Kasumi-1 (cell line): ENCODE data around the gene MAP9.
"Not testable (repeated sequence)": the region's sequence is repeated elsewhere in the genome, so short reads cannot be mapped to it uniquely, and the experiment has no call there.

Experiments used
- DNase-seq, 2 experiments: peaks; one replicate each; lab custom pipeline; 2025; lab: John Stamatoyannopoulos, UW

Gene MAP9

GRCh38 chr4:155376387-155377268 is at the start of gene MAP9:
MAP9 (minus strand) TSS chr4:155376965; CDS start chr4:155375850, 1,115 bp downstream.
- DNase-seq, result peak; percentile 44 to 68

- not testable (repeated sequence) for DNase-seq
Measured at GRCh38 chr4:155424778-155425177, 48.0 kb upstream of the MAP9 start.

GRCh38 chr4:155423671-155424070 is 46.9 kb upstream of the MAP9 start:
- no peak for DNase-seq

- DNase-seq, result no peak
Measured at GRCh38 chr4:155419266-155419665, 42.5 kb upstream of the MAP9 start.

GRCh38 chr4:155415662-155416061 is 38.9 kb upstream of the MAP9 start:
- no peak for DNase-seq

GRCh38 chr4:155413451-155413850 is 36.7 kb upstream of the MAP9 start:
- no peak for DNase-seq

- no peak for DNase-seq
Measured at GRCh38 chr4:155411546-155411945, 34.8 kb upstream of the MAP9 start.

GRCh38 chr4:155408796-155409195 is 32.0 kb upstream of the MAP9 start:
- DNase-seq, result no peak

- no peak for DNase-seq
Measured at GRCh38 chr4:155407480-155407879, 30.7 kb upstream of the MAP9 start.

GRCh38 chr4:155405059-155405458 is 28.3 kb upstream of the MAP9 start:
- DNase-seq, result no peak

- peak; percentile 40 to 58 for DNase-seq
Measured at GRCh38 chr4:155403886-155404285, 27.1 kb upstream of the MAP9 start.

- DNase-seq, result no peak
Measured at GRCh38 chr4:155402941-155403340, 26.2 kb upstream of the MAP9 start.

GRCh38 chr4:155400893-155401292 is 24.1 kb upstream of the MAP9 start:
- DNase-seq, result no peak

GRCh38 chr4:155399974-155400697 is 23.4 kb upstream of the MAP9 start:
- no peak for DNase-seq

- DNase-seq, result no peak
Measured at GRCh38 chr4:155392481-155393184, 15.9 kb upstream of the MAP9 start.

GRCh38 chr4:155391932-155392331 is 15.2 kb upstream of the MAP9 start:
- no peak for DNase-seq

GRCh38 chr4:155388162-155388561 is 11.4 kb upstream of the MAP9 start:
- no peak for DNase-seq

- no peak for DNase-seq
Measured at GRCh38 chr4:155383541-155383940, 6.8 kb upstream of the MAP9 start.

GRCh38 chr4:155377276-155377675 is 511 bp upstream of the MAP9 start:
- DNase-seq, result no peak

GRCh38 chr4:155371432-155372043 is 5.2 kb downstream of the MAP9 start:
- peak; percentile 32 to 68 for DNase-seq

- DNase-seq, result no peak
Measured at GRCh38 chr4:155367608-155368007, 9.2 kb downstream of the MAP9 start.

- DNase-seq, result peak; percentile 67 to 69
Measured at GRCh38 chr4:155353923-155354540, 22.7 kb downstream of the MAP9 start.
